T-helper 2 cell treated with Interferon-gamma antibody and Interleukin-4, amounts not matched to agents 5 μg/mL and 100 μg/mL, for 36 hours (primary cell): ENCODE measurements around the gene NOL6.
"Not testable (repeated sequence)": the region's sequence is repeated elsewhere in the genome, so short reads cannot be mapped to it uniquely, and the experiment has no call there.

Experiments used
- DNase-seq: peaks from one replicate; pipeline ENCODE4 v3.0.0; 2021; ENCODE audit warnings: low spot score
- H3K27ac Mint-ChIP-seq: one replicate; pipeline ENCODE4 v1.8.0; 2021; ENCODE audit warnings: mild to moderate bottlenecking, mixed read lengths
- H3K27me3 Mint-ChIP-seq: one replicate; pipeline ENCODE4 v1.8.0; 2021; ENCODE audit warnings: low read depth, mixed read lengths
- H3K36me3 Mint-ChIP-seq: one replicate; pipeline ENCODE4 v1.8.0; 2021; ENCODE audit warnings: low read depth, mixed read lengths
- H3K4me1 Mint-ChIP-seq: one replicate; pipeline ENCODE4 v1.8.0; 2021; ENCODE audit warnings: low read depth, mixed read lengths
- H3K4me3 Mint-ChIP-seq: one replicate; pipeline ENCODE4 v1.8.0; 2022; ENCODE audit warnings: mild to moderate bottlenecking, moderate library complexity, mixed read lengths
- H3K9me3 Mint-ChIP-seq: one replicate; pipeline ENCODE4 v1.8.0; 2021; ENCODE audit warnings: mixed read lengths

NOL6 gene

GRCh38 chr9:33473643-33474352, at the start of gene NOL6:
TSS of gene NOL6 (minus strand) at chr9:33473924. CDS start at chr9:33473842, 82 bp downstream.
- DNase-seq: peak; percentile 97
- Mint-ChIP-seq H3K36me3 (peaks cover 20% of the 10 kb centered on the region), H3K9me3 (no peaks in the 10 kb centered on the region), H3K27me3 (no peaks in the 10 kb centered on the region), H3K4me3 (peak within 1 kb of the TSS; percentile 94), H3K27ac (peak within 1 kb of the TSS; percentile 91), H3K4me1 (peaks cover 15% of the 10 kb centered on the region)

GRCh38 chr9:33521861-33522260, 48.1 kb upstream of the NOL6 start:
- DNase-seq, H3K27ac Mint-ChIP-seq, H3K4me3 Mint-ChIP-seq, H3K9me3 Mint-ChIP-seq, H3K4me1 Mint-ChIP-seq, H3K36me3 Mint-ChIP-seq: not testable (repeated sequence)
- H3K27me3 Mint-ChIP-seq: peaks cover 52% of the 10 kb centered on the region

GRCh38 chr9:33517934-33518577, 44.3 kb upstream of the NOL6 start:
- DNase-seq, H3K27ac Mint-ChIP-seq, H3K9me3 Mint-ChIP-seq, H3K36me3 Mint-ChIP-seq, H3K4me3 Mint-ChIP-seq, H3K4me1 Mint-ChIP-seq: not testable (repeated sequence)
- peaks cover 33% of the 10 kb centered on the region for H3K27me3 Mint-ChIP-seq

GRCh38 chr9:33517373-33517772, 43.6 kb upstream of the NOL6 start:
- no peak overlapping the region for H3K4me3 Mint-ChIP-seq
- no peak for DNase-seq
- H3K9me3 Mint-ChIP-seq: no peaks in the 10 kb centered on the region
- H3K27ac Mint-ChIP-seq: no peak overlapping the region
- no peaks in the 10 kb centered on the region for H3K4me1 Mint-ChIP-seq
- no peaks in the 10 kb centered on the region for H3K36me3 Mint-ChIP-seq
- H3K27me3 Mint-ChIP-seq: peaks cover 27% of the 10 kb centered on the region

GRCh38 chr9:33516397-33516796, 42.7 kb upstream of the NOL6 start:
- not testable (repeated sequence) for H3K27ac Mint-ChIP-seq, H3K4me1 Mint-ChIP-seq, H3K36me3 Mint-ChIP-seq, H3K9me3 Mint-ChIP-seq, H3K4me3 Mint-ChIP-seq, DNase-seq
- peaks cover 21% of the 10 kb centered on the region for H3K27me3 Mint-ChIP-seq

- not testable (repeated sequence) for H3K36me3 Mint-ChIP-seq, H3K4me3 Mint-ChIP-seq, H3K27ac Mint-ChIP-seq, DNase-seq, H3K9me3 Mint-ChIP-seq, H3K4me1 Mint-ChIP-seq
- H3K27me3 Mint-ChIP-seq: peaks cover 18% of the 10 kb centered on the region
Measured at GRCh38 chr9:33515342-33515995, 41.7 kb upstream of the NOL6 start.

GRCh38 chr9:33512535-33512934, 38.8 kb upstream of the NOL6 start:
- H3K4me3 Mint-ChIP-seq, H3K4me1 Mint-ChIP-seq, H3K27me3 Mint-ChIP-seq, H3K9me3 Mint-ChIP-seq, DNase-seq, H3K27ac Mint-ChIP-seq, H3K36me3 Mint-ChIP-seq: not testable (repeated sequence)

GRCh38 chr9:33511184-33511517, 37.4 kb upstream of the NOL6 start:
- H3K27ac Mint-ChIP-seq: peak overlapping the region; percentile 89
- not testable (repeated sequence) for H3K9me3 Mint-ChIP-seq, H3K36me3 Mint-ChIP-seq, DNase-seq, H3K27me3 Mint-ChIP-seq, H3K4me1 Mint-ChIP-seq
- peak overlapping the region; percentile 95 for H3K4me3 Mint-ChIP-seq

GRCh38 chr9:33510262-33511183, 36.8 kb upstream of the NOL6 start:
- Mint-ChIP-seq H3K36me3 (no peaks in the 10 kb centered on the region), H3K4me3 (peak overlapping the region; percentile 95), H3K9me3 (no peaks in the 10 kb centered on the region), H3K4me1 (peaks cover 6% of the 10 kb centered on the region), H3K27ac (peak overlapping the region; percentile 89), H3K27me3 (peaks cover 6% of the 10 kb centered on the region)
- peak; percentile 42 for DNase-seq

- Mint-ChIP-seq H3K36me3 (no peaks in the 10 kb centered on the region), H3K4me3 (no peak overlapping the region), H3K27me3 (peaks cover 2% of the 10 kb centered on the region), H3K27ac (no peak overlapping the region), H3K4me1 (peaks cover 6% of the 10 kb centered on the region), H3K9me3 (no peaks in the 10 kb centered on the region)
- no peak for DNase-seq
Measured at GRCh38 chr9:33506626-33507370, 33.1 kb upstream of the NOL6 start.

- Mint-ChIP-seq H3K9me3 (no peaks in the 10 kb centered on the region), H3K4me3 (no peak overlapping the region), H3K4me1 (no peaks in the 10 kb centered on the region), H3K27me3 (peaks cover 6% of the 10 kb centered on the region), H3K27ac (no peak overlapping the region), H3K36me3 (no peaks in the 10 kb centered on the region)
- no peak for DNase-seq
Measured at GRCh38 chr9:33498387-33498786, 24.7 kb upstream of the NOL6 start.

GRCh38 chr9:33493819-33494218, 20.1 kb upstream of the NOL6 start:
- not testable (repeated sequence) for H3K4me1 Mint-ChIP-seq, H3K9me3 Mint-ChIP-seq, DNase-seq, H3K27ac Mint-ChIP-seq, H3K36me3 Mint-ChIP-seq, H3K4me3 Mint-ChIP-seq
- peaks cover 14% of the 10 kb centered on the region for H3K27me3 Mint-ChIP-seq

GRCh38 chr9:33489066-33489465, 15.3 kb upstream of the NOL6 start:
- no peak overlapping the region for H3K4me3 Mint-ChIP-seq
- no peaks in the 10 kb centered on the region for H3K36me3 Mint-ChIP-seq
- H3K27me3 Mint-ChIP-seq: peaks cover 8% of the 10 kb centered on the region

More at GRCh38 chr9:33489066-33489465, 15.3 kb upstream of the NOL6 start:
- H3K9me3 Mint-ChIP-seq: no peaks in the 10 kb centered on the region
- H3K27ac Mint-ChIP-seq: no peak overlapping the region
- H3K4me1 Mint-ChIP-seq: no peaks in the 10 kb centered on the region
- DNase-seq: no peak
